Measurements from ENCODE around the gene LRRC49.

DNA sequence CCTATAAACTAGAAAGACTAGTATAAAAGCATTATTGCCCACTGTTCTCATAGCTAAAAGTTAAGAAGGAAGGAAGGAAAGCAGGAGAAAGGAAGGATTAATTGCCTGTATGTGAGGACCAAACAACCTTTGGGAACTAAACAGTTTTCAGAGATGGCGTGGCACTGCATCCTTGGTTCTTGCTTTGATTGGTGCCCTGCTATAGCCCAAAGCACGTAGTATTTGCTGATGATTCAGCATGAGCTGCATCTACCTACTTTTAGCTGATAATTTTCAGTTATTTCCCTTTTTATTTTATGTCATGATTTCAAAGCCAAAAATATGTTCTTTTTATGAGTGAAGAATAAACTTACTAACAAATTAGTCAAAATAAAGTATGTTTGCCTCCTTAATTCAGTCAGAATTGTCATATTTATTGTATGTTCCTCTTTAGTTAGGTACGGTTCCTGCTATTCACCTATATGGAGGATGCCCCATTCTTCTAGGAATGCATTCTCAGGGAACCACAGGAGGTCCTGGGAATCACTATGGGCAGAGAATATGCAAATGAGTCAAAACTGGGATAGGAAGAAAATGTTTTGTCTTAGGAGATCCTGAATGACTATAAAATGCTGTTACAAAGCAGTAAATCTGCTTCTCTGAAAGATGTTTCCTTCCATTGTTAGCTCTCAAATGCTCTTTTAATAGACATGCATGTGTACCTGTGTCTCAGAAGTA, 157.2 kb downstream of the LRRC49 start:
- TF ChIP-seq CTCF (IDR thresholded peaks at IDR 0.05; ENCODE audit: low read depth, low read length, poor library complexity, severe bottlenecking) (no peak), EZH2phosphoT487 (IDR thresholded peaks at IDR 0.05; ENCODE audit: borderline replicate concordance, low read length) (no peak)
